GM10266 (cell line): ENCODE data around the gene TMEM106B.

Source experiments
- DNase-seq: peaks from one replicate; pipeline ENCODE4 v3.0.0; 2012; ENCODE audit errors: extremely low spot score
- CTCF ChIP-seq: IDR thresholded peaks from 2 replicates; pipeline ENCODE4 v1.5.1; 2012; ENCODE audit warnings: mild to moderate bottlenecking, low read depth; ENCODE audit not compliant: control insufficient read depth, insufficient read depth; ENCODE audit errors: missing control alignments

The TMEM106B gene

DNA sequence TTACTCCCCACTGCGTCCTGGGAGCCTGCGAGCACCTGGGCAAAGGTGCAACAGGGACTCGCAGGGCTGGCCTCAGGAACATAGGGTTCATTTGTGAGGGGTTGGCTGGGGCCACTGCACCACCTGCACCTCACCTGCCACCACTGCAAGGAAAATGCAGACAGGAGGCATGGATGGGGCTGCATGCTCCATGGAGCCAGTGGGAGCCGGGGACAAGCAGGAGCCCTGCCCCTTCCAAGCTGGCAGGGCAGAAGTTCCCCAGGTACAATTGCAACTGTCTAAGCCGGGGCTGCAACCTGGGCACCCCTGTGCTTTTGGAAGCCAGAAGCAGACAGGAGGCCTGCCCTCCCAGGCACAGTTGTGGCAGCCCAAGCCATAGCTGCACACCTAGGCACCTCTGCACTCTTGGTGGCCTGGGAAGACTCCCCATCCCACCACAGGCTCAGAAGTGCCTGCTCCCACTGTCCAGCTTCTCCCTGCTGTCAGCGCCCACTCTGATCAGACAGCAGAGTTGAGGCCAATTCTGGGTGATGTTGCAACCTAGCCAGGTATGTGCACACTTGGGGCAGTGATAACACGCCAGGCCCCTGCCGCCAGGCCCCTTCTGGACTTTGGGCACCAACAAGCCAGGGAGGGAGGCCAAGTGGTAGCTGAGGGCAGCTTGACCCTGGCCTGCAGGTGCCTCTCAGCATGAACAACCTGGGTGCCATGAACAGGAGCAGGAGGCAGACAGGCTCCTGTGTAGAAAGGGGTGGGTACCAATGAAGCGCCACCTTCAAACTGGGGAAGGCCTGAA, 58.2 kb downstream of the TMEM106B start:
- no peak for TF ChIP-seq CTCF
- no peak for DNase-seq

DNA sequence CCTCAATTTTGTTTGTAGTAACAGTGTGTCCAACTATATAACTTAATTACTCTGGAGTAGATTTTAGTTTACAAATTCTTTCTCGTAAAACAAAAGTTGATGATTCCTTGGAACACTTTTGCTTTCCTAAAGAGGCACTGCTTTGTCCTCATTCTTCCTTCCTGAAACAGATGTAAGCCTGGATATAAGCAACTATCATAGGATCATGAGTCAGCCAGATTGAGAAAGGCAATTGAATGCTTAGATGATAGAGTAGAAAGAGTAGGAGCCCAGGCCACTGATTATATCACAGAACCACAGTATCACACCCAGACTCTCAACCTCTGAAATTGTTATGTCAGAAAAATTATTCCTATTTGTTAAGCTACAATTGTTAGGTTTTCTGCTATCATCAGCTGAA, 69.9 kb downstream of the TMEM106B start:
- no peak for DNase-seq
- TF ChIP-seq CTCF, result no peak

DNA sequence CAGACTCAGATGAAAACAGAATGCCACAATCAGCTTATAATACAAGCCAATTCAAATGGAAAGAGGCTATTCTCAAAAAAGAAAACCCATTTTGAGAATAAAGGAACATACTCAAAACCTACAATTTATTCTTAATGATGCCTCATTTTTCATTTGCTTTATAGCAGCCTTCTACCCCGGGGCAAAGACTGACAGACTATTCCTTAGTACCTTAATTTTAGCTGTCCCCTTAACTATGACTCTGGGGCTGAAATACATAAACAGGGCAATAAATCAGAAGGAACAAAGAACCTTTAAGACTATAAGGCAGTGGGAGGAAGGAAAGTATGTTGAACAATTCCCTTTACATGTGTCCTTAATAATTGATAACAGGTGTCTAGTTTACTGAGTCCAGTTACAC, 76.8 kb downstream of the TMEM106B start:
- DNase-seq, result no peak
- no peak for TF ChIP-seq CTCF

DNA sequence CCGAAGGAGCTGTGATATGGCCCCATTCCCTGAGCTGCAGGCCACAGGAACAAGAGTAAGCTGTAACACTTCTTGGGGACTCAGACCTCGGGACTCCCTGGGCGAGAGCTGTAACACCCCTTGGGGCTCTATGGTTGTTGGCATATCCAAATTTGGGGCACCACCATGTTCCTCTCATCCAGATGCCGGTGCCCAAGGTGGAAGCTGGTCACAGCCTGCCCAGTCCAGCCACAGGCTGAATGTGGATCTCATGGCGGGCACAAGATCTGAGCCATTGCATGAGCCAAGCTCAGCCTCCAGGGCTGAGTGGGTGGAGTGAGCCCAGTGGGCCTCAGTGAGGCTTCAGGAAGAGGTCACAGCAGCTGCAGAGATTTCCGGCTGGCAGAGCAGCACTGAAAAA, 78.9 kb downstream of the TMEM106B start:
- TF ChIP-seq CTCF, result no peak
- no peak for DNase-seq

DNA sequence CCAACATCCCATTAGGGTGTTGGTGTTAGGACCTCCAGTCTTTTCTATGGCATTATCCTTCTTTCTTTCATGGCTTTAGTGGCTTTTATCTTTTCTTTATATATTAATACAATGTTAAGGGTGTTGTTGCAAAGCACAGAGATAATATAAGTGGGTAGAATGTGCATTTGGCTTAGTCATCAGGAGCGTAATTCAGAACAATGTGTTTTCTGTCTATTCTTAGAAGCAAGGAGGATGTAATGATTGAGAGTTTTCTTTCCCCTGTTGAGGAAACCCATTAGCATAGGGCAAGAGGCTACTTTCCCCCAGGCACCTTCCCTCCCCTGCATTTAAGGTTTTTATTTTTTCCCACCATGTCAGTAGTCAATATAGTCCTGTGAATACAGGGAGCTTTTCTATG, 79.7 kb downstream of the TMEM106B start:
- no peak for DNase-seq
- TF ChIP-seq CTCF, result no peak

DNA sequence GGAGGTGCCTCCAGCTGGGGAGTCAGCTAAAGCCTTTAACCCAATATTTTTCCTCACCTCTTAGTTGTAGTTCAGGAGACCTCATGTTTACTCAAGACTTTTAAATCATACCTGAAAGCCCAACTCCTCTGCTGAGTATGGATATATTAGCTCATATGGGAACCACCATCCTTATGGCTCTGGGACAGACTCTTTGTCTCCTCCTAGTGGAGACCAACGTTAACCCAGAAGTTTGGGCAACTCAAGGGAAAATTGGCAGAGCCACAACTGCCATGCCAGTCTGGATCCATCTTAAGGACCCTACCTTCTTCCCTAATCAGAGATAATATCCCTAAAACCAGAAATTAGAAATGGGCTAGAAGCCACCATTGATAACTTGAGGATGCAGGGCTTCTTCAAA, 80.8 kb downstream of the TMEM106B start:
- TF ChIP-seq CTCF, result peak; percentile 41
- no peak for DNase-seq
